HepG2 (cell line): ENCODE measurements around the gene OR8B8. TPM values are rescaled to one million over a fixed set of nuclear protein-coding genes. Genes with fewer than 3 reads are reported as not detected.

Experiments used
- ATAC-seq: fragments of 200-7000 bp; cut with Tn5 transposase; 3 replicates; pipeline ENCODE4 v1.9.1; 2020; ENCODE audit warnings: mild to moderate bottlenecking, moderate library complexity
- BruUV-seq: library from RNA; stranded (reverse); fragments of 400-500 nt; replicated peaks from 2 replicates; lab custom pipeline; 2021; lab: Mats Ljungman, UMichigan
- CTCF ChIA-PET: fragments of 300-600 bp; formaldehyde crosslinking; extraction: SDS; loops from one replicate; lab custom pipeline; 2021; ENCODE audit warnings: low total read pairs, inconsistent platforms, low intra/inter-chr PET ratio; lab: Yijun Ruan, JAX
- POLR2A ChIA-PET: fragments of 350-600 bp; sonication (Branson Sonifier 250); formaldehyde crosslinking; loops from one replicate; lab custom pipeline; 2020; ENCODE audit warnings: antibody characterized with exemption, inconsistent platforms; lab: Yijun Ruan, JAX
- DNase-seq: peaks from one replicate; pipeline ENCODE4 v3.0.0-alpha.2; 2015; ENCODE audit warnings: low spot score
- FAIRE-seq: peaks from 3 replicates; lab custom pipeline; 2011; peaks lifted over from hg19 to GRCh38; lab: Jason Lieb, UNC
- H2AFZ ChIP-seq: one replicate; pipeline ENCODE4 v1.6.1; 2011; ENCODE audit warnings: low read length, inconsistent platforms
- H3K27ac ChIP-seq: fragments of 300-600 bp; 3 replicates; pipeline ENCODE4 v1.8.0; 2011; ENCODE audit warnings: mixed run types, mild to moderate bottlenecking, mixed read lengths, low read length, inconsistent platforms; ENCODE audit not compliant: insufficient read depth; ENCODE audit errors: extremely low read length
- H3K27me3 ChIP-seq, 2 experiments: fragments of 200-600 bp in 1 of 2; 2 replicates in 1 of 2; 3 replicates in 1 of 2; pipeline versions ENCODE4 v1.6.0 to v1.8.0; 2011; ENCODE audit warnings: low read length in 2 of 2, mild to moderate bottlenecking in 2 of 2, moderate library complexity in 2 of 2, inconsistent platforms in 1 of 2; ENCODE audit not compliant: insufficient read depth in 2 of 2, control insufficient read depth in 1 of 2
- H3K36me3 ChIP-seq, 2 experiments: fragments of 200-600 bp in 1 of 2; replicated peaks in 1 of 2; 2 replicates in 1 of 2; 3 replicates in 1 of 2; pipeline versions ENCODE4 v1.5.1 to v1.8.0; 2011; ENCODE audit warnings: low read length in 2 of 2, inconsistent platforms in 1 of 2; ENCODE audit not compliant: insufficient read depth in 2 of 2, control insufficient read depth in 1 of 2
- H3K4me1 ChIP-seq: 2 replicates; pipeline ENCODE4 v1.5.1; 2012; ENCODE audit warnings: low read length, inconsistent platforms; ENCODE audit not compliant: insufficient read depth
- H3K4me2 ChIP-seq: 2 replicates; pipeline ENCODE4 v1.6.0; 2011; ENCODE audit warnings: low read depth, low read length, inconsistent platforms
- H3K4me3 ChIP-seq, 3 experiments: fragments of 200-600 bp in 1 of 3; sonication (generic), shearing (Covaris generic) in 1 of 3; replicated peaks in 1 of 3; 2 replicates each; pipeline ENCODE4 v1.5.1; 2011 to 2016; ENCODE audit warnings: low read length in 3 of 3, inconsistent platforms in 2 of 3, low read depth in 2 of 3, mild to moderate bottlenecking in 2 of 3, control low read depth in 1 of 3, mixed read lengths in 1 of 3; ENCODE audit not compliant: insufficient read depth in 1 of 3
- H3K79me2 ChIP-seq: one replicate; pipeline ENCODE4 v1.6.1; 2011; ENCODE audit warnings: low read length, inconsistent platforms; ENCODE audit not compliant: insufficient read depth
- H3K9ac ChIP-seq: 2 replicates; pipeline ENCODE4 v1.6.0; 2011; ENCODE audit warnings: mild to moderate bottlenecking, low read depth, low read length, inconsistent platforms; ENCODE audit not compliant: insufficient read depth
- H3K9me3 ChIP-seq: 2 replicates; pipeline ENCODE4 v1.5.1; 2012; ENCODE audit warnings: mild to moderate bottlenecking, low read length
- H4K20me1 ChIP-seq: 2 replicates; pipeline ENCODE4 v1.6.0; 2011; ENCODE audit warnings: inconsistent platforms, mild to moderate bottlenecking, low read length, moderate library complexity; ENCODE audit not compliant: insufficient read depth
- BHLHE40 ChIP-seq: IDR thresholded peaks from 2 replicates; pipeline ENCODE4 v1.6.1; 2011; ENCODE audit warnings: low read length, improper control_type of control experiment
- HOXA7 ChIP-seq: sonication (generic); formaldehyde crosslinking; IDR thresholded peaks from 2 replicates; pipeline ENCODE4 v1.8.1; 2022; ENCODE audit warnings: mild to moderate bottlenecking, missing genetic modification reagents, moderate library complexity
- JUND ChIP-seq: sonication (generic); formaldehyde crosslinking; IDR thresholded peaks from 2 replicates; pipeline ENCODE4 v1.8.0; 2022; ENCODE audit warnings: mild to moderate bottlenecking, missing genetic modification reagents
- MED8 ChIP-seq: sonication (generic); formaldehyde crosslinking; IDR thresholded peaks from 2 replicates; pipeline ENCODE4 v1.8.1; 2023; ENCODE audit warnings: mild to moderate bottlenecking, missing genetic modification reagents; ENCODE audit not compliant: insufficient replicate concordance
- NFE2L1 ChIP-seq: sonication (generic); formaldehyde crosslinking; IDR thresholded peaks from 2 replicates; pipeline ENCODE4 v1.4.0; 2020; ENCODE audit warnings: missing genetic modification reagents, mild to moderate bottlenecking, borderline replicate concordance
- ZNF142 ChIP-seq: sonication (generic); formaldehyde crosslinking; IDR thresholded peaks from 2 replicates; pipeline ENCODE4 v1.4.0; 2020; ENCODE audit warnings: missing genetic modification reagents
- ZNF431 ChIP-seq: sonication (generic); formaldehyde crosslinking; IDR thresholded peaks from 2 replicates; pipeline ENCODE4 v1.9.0; 2022; ENCODE audit warnings: missing genetic modification reagents, low read depth, mild to moderate bottlenecking, borderline replicate concordance
- ZNF441 ChIP-seq: sonication (generic); formaldehyde crosslinking; IDR thresholded peaks from 2 replicates; pipeline ENCODE4 v1.7.0; 2021; ENCODE audit warnings: missing genetic modification reagents, borderline replicate concordance
- ZNF552 ChIP-seq: sonication (generic); formaldehyde crosslinking; IDR thresholded peaks from 2 replicates; pipeline ENCODE4 v1.9.0; 2022; ENCODE audit warnings: missing genetic modification reagents, mild to moderate bottlenecking, borderline replicate concordance
- ZNF563 ChIP-seq: sonication (generic); formaldehyde crosslinking; IDR thresholded peaks from 2 replicates; pipeline ENCODE4 v1.8.0; 2022; ENCODE audit warnings: mild to moderate bottlenecking, moderate library complexity, missing genetic modification reagents
- ZNF772 ChIP-seq: sonication (generic); formaldehyde crosslinking; IDR thresholded peaks from 2 replicates; pipeline ENCODE4 v1.5.0; 2020; ENCODE audit warnings: mild to moderate bottlenecking, missing genetic modification reagents
- ZNF790 ChIP-seq: sonication (generic); formaldehyde crosslinking; IDR thresholded peaks from 2 replicates; pipeline ENCODE4 v1.8.0; 2022; ENCODE audit warnings: missing genetic modification reagents, mild to moderate bottlenecking, borderline replicate concordance
- WGBS: methylation state at CpG from one replicate; pipeline ENCODE4 v1.1.6; 2017; ENCODE audit warnings: low lambda C conversion rate; 5-methylcytosine and 5-hydroxymethylcytosine counted together
- in situ Hi-C: cut with HindIII; loops from 2 replicates; pipeline ENCODE4 v1.10.0; 2017; ENCODE audit warnings: low pct_unique_long_range_greater_than_20kb; ENCODE audit not compliant: extremely low pct_ligation_motif_present
- intact Hi-C: fragments of 100-400 bp; cut with micrococcal nuclease; formaldehyde crosslinking; loops from one replicate; pipeline ENCODE4 v1.10.0; 2022; ENCODE audit not compliant: unreplicated experiment
- polyA plus RNA-seq, 8 experiments: library from polyadenylated mRNA; depleted of rRNA in 3 of 8; stranded (reverse) in 7 of 8; unstranded in 1 of 8; fragments of >200 nt; fragmentation: Illumina TruSeq in 4 of 8; extraction: Trizol in 4 of 8; gene quantifications; 2 replicates each; pipeline versions ENCODE4 v1.2.1 to v1.2.3, GENCODE V29; 2011 to 2016; ENCODE audit warnings: low read depth in 4 of 8, missing spikeins in 1 of 8, mixed read lengths in 1 of 8; ENCODE audit not compliant: insufficient read depth in 1 of 8
- total RNA-seq, 5 experiments: library from RNA; depleted of rRNA; stranded (reverse); fragments of >200 nt; fragmentation: Illumina TruSeq; extraction: Trizol; gene quantifications; 2 replicates each; pipeline ENCODE4 v1.2.3, GENCODE V29; 2016; ENCODE audit warnings: low read depth in 1 of 5

OR8B8 gene
- total and polyA plus RNA-seq, 2 of the 13 experiments (the other 11 are each of a cell fraction or from before 2014, with no cell fraction given): not detected

GRCh38 chr11:124442442-124442841, 3.1 kb downstream of the OR8B8 start:
- intact Hi-C loops (no loop called here), in situ Hi-C loops (no loop called here)
- Histone ChIP-seq H3K27me3 (0 out of 5 replicates have a peak, but pooled peaks cover 0 to 7% of the 10 kb centered on the region in 2 experiments), H3K36me3 (no peaks in the 10 kb centered on the region), H3K79me2 (no peaks in the 10 kb centered on the region), H4K20me1 (no peaks in the 10 kb centered on the region), H3K9me3 (no peaks in the 10 kb centered on the region), H3K4me1 (no peaks in the 10 kb centered on the region), H3K9ac (no peak overlapping the region), H2AFZ (no peak overlapping the region), H3K4me2 (no peak overlapping the region), H3K4me3 (no peak overlapping the region), H3K27ac (no peak overlapping the region)
- POLR2A ChIA-PET: no interaction called here
- WGBS: under 1% methylated on average over 6 of the region's 6 CpGs
- CTCF ChIA-PET: no interaction called here
- DNase-seq (no peak), ATAC-seq (no peak), FAIRE-seq (no peak)
- no peak for TF ChIP-seq ZNF552
- TF ChIP-seq NFE2L1: no peak
- no peak for TF ChIP-seq MED8
- no peak for TF ChIP-seq ZNF772
- TF ChIP-seq HOXA7: no peak
- TF ChIP-seq ZNF431 (CRISPR knock-in tag): no peak
- no peak for TF ChIP-seq BHLHE40
- no peak for TF ChIP-seq JUND (CRISPR knock-in tag)
- TF ChIP-seq ZNF790 (CRISPR knock-in tag): no peak
- no peak for TF ChIP-seq ZNF563 (CRISPR knock-in tag)
- TF ChIP-seq ZNF441 (CRISPR knock-in tag): no peak
- TF ChIP-seq ZNF142 (CRISPR knock-in tag): no peak
- BruUV-seq: no TSS peak
